Stimulated activated CD8-positive, alpha-beta memory T cell treated with anti-CD3 and anti-CD28 coated beads, Interleukin-4, amount 100 ng/mL, for 4 hours (primary cell): Measurements from ENCODE around the gene SRPK1.
"Not testable (repeated sequence)": the region's sequence is repeated elsewhere in the genome, so short reads cannot be mapped to it uniquely, and the experiment has no call there.

Source experiments
- DNase-seq, 2 donors: peaks; one replicate each; pipeline ENCODE4 v3.0.0-alpha.2; 2020; ENCODE audit warnings: low read depth in 2 of 2, low spot score in 1 of 2

Gene SRPK1

GRCh38 chr6:35920793-35921732, at the start of gene SRPK1:
Gene SRPK1 (minus strand): TSS chr6:35921098. CDS start chr6:35921056, 42 bp downstream.
- DNase-seq = peak; percentile 69 to 75

GRCh38 chr6:35970181-35970580, 49.3 kb upstream of the SRPK1 start:
- DNase-seq = no peak

- DNase-seq = no peak
Measured at GRCh38 chr6:35969646-35970045, 48.7 kb upstream of the SRPK1 start.

GRCh38 chr6:35968821-35969220, 47.9 kb upstream of the SRPK1 start:
- no peak for DNase-seq

GRCh38 chr6:35967076-35967774, 46.3 kb upstream of the SRPK1 start:
- DNase-seq = no peak

GRCh38 chr6:35962779-35963560, 42.1 kb upstream of the SRPK1 start:
- no peak for DNase-seq

GRCh38 chr6:35960187-35960586, 39.3 kb upstream of the SRPK1 start:
- no peak for DNase-seq

GRCh38 chr6:35955970-35956369, 35.1 kb upstream of the SRPK1 start:
- DNase-seq = no peak

- no peak for DNase-seq
Measured at GRCh38 chr6:35955521-35955920, 34.6 kb upstream of the SRPK1 start.

GRCh38 chr6:35955071-35955470, 34.2 kb upstream of the SRPK1 start:
- DNase-seq = no peak

GRCh38 chr6:35954333-35954732, 33.4 kb upstream of the SRPK1 start:
- DNase-seq = no peak

- DNase-seq = no peak
Measured at GRCh38 chr6:35948725-35949124, 27.8 kb upstream of the SRPK1 start.

- no peak for DNase-seq
Measured at GRCh38 chr6:35945650-35946025, 24.7 kb upstream of the SRPK1 start.

GRCh38 chr6:35943390-35943789, 22.5 kb upstream of the SRPK1 start:
- DNase-seq = no peak

- no peak for DNase-seq
Measured at GRCh38 chr6:35942355-35942754, 21.5 kb upstream of the SRPK1 start.

- DNase-seq = not testable (repeated sequence)
Measured at GRCh38 chr6:35941170-35941569, 20.3 kb upstream of the SRPK1 start.

GRCh38 chr6:35940014-35940413, 19.1 kb upstream of the SRPK1 start:
- not testable (repeated sequence) for DNase-seq

- not testable (repeated sequence) for DNase-seq
Measured at GRCh38 chr6:35939259-35939658, 18.4 kb upstream of the SRPK1 start.

- no peak for DNase-seq
Measured at GRCh38 chr6:35936681-35937359, 15.9 kb upstream of the SRPK1 start.

- no peak for DNase-seq
Measured at GRCh38 chr6:35935469-35935868, 14.6 kb upstream of the SRPK1 start.

GRCh38 chr6:35933844-35934243, 12.9 kb upstream of the SRPK1 start:
- no peak for DNase-seq
